ENCODE measurements around the gene SLC22A4. TPM values are rescaled to one million over a fixed set of nuclear protein-coding genes. Genes with fewer than 3 reads are reported as not detected.

Gene SLC22A4
- total RNA-seq, 1 donor from 2014 or later = 1.8 TPM

DNA sequence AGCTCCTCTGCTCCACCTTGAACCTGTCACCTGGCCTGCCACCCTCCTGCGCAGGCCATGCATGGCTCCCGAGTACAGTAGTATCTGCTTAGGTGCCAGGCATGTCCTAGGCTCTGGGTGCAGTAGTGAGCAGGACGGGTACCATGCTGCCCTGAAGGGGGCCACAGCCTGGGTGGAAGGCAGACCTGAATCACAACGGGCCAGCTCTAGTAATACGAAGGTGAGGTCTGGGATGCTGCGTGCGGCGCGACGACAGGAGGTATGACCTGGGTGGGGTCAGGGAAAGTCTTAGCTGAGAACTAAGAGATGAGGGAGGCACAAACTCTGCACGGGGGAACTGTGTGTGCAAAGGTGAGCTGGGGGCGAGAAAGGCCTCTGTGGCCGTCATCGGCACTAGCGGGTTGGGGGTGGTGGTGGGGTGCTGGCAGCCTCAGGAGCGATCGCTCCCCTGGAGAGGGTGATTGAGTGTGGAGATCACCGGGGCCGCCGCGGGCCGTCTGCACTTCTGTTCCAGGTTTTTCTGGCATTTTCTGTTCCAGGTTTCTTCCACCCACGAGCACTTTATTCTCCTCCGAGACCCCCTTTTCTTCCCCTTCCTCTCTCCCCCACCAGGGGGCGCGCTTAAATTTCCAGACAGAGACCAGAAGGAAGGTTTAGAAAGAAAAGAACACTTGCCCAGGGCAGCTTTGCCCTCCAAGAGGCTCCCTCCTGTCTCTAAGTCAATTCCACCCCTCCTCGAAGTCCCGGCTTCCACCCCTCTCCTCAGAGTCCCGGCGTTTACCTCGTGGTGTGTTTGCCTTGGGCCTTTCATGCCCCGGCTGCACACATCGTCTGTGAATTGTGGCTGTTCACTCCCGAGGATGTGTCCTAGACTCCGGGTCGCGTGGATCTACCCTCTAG is 21.6 kb upstream of the SLC22A4 start:
- DNase-seq (ENCODE audit: low read depth) = no peak
- H3K4me3 ChIP-seq (ENCODE audit: low read depth, low read length) = no peak overlapping the region
- H3K36me3 ChIP-seq (ENCODE audit: control insufficient read depth, insufficient read depth, low read length) = peaks cover 2% of the 10 kb centered on the region
- H3K27me3 ChIP-seq (ENCODE audit: control insufficient read depth, insufficient read depth, low read length) = no peaks in the 10 kb centered on the region
- TF ChIP-seq, protein P1, sequence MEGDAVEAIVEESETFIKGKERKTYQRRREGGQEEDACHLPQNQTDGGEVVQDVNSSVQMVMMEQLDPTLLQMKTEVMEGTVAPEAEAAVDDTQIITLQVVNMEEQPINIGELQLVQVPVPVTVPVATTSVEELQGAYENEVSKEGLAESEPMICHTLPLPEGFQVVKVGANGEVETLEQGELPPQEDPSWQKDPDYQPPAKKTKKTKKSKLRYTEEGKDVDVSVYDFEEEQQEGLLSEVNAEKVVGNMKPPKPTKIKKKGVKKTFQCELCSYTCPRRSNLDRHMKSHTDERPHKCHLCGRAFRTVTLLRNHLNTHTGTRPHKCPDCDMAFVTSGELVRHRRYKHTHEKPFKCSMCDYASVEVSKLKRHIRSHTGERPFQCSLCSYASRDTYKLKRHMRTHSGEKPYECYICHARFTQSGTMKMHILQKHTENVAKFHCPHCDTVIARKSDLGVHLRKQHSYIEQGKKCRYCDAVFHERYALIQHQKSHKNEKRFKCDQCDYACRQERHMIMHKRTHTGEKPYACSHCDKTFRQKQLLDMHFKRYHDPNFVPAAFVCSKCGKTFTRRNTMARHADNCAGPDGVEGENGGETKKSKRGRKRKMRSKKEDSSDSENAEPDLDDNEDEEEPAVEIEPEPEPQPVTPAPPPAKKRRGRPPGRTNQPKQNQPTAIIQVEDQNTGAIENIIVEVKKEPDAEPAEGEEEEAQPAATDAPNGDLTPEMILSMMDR (IDR thresholded peaks at IDR 0.05; ENCODE audit: insufficient read depth, low read length, poor library complexity, severe bottlenecking) = peak; percentile 83

DNA sequence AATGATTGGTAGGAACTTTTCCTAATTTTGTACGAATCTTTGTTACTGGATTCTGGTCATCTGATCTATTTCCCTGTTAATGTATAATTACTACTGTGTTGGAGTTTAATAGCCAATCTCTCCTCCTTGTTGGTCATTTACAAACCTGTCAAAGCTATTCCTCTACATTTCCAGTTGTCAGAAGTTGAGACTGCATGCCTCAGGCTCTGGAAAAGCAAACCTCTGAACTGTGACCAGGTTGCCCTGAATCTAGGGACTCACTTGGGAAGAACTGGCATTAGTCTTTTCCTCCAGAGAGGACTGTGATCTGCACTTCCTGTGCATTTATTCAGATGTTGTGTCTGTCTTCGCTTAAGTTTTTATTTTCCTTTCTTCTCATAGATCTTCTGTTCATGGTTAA is 20.6 kb upstream of the SLC22A4 start:
- no peak for DNase-seq (ENCODE audit: low read depth)
- Histone ChIP-seq H3K4me3 (ENCODE audit: low read depth, low read length) (no peak overlapping the region), H3K36me3 (ENCODE audit: control insufficient read depth, insufficient read depth, low read length) (no peaks in the 10 kb centered on the region), H3K27me3 (ENCODE audit: control insufficient read depth, insufficient read depth, low read length) (no peaks in the 10 kb centered on the region)
- TF ChIP-seq, protein P1 (IDR thresholded peaks at IDR 0.05; ENCODE audit: insufficient read depth, low read length, poor library complexity, severe bottlenecking) = no peak

DNA sequence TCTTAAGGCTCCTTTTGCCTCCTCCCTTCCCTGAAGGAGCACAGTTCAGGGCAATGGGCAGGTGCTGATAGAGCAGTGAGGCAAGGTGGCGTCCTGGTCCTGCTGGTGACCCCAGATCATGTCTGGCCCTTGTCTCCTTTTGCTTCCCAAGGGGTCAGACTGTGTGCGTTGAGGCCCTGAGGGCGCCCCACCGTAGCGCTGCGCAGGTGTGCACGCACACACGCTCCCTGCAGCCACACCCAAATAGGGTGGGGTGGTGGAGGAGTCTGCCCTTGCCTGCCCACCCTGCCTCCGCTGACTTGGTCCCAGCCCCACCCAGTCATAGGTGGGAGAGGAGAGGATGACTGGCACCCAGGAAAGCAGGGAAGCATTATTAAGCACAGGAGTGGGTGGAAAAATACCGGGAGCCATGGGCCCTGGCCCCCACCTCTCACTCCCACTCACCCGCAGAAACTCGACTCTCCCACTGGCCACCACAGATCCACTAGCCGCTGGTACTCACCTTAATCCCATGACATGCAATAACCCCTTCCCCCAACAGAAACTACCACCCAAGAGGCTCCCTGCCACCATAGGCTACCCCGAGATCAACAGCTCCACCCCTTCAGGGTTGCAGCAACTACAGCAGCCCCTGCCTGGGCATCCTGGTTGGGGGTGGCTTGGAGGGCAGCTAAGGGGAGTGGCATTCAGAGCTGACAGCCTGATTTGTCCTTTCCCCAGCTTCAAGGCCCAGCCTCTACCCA is 20.0 kb upstream of the SLC22A4 start:
- Histone ChIP-seq H3K4me3 (ENCODE audit: low read depth, low read length) (no peak overlapping the region), H3K36me3 (ENCODE audit: control insufficient read depth, insufficient read depth, low read length) (no peaks in the 10 kb centered on the region), H3K27me3 (ENCODE audit: control insufficient read depth, insufficient read depth, low read length) (no peaks in the 10 kb centered on the region)
- no peak for DNase-seq (ENCODE audit: low read depth)
- TF ChIP-seq, protein P1 (IDR thresholded peaks at IDR 0.05; ENCODE audit: insufficient read depth, low read length, poor library complexity, severe bottlenecking) = no peak

DNA sequence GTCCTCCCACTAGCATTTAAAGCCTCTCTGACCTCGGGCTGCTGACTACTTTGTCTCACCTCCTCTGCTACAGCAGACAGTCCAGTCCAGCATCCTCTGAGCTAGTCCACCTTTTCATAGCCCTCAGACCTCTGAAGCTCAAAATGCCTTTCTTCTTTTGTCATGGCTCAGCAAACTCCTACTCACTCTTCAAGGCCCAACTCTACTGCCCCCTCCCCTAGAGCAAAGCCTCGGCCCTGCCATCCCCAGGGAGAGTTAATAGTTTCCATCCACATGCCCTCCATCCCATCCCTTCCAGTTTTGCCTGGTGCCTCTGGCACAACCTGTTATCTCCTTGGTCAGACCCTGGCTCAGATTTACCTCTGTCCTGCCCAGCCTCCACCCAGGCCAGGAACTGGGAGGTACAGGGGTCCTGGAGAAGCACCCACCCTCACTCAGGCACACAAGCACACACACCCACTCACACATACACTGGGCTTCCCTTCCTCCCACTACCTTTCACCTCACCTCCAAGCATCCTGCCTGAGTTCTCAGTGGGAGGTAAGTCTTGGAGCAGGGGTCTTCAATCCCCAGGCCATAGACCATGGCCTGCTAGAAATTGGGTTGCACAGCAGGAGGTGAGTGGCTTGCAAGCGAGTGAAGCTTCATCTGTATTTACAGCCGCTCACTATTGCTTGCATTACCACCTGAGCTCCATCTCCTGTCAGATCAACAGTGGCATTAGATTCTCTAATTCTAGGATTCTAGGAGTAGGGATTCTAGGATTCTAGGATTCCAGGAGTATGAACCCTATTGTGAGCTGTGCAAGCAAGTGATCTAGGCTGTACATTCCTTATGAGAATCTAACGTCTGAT is 18.6 kb upstream of the SLC22A4 start:
- H3K36me3 ChIP-seq (ENCODE audit: control insufficient read depth, insufficient read depth, low read length) = no peaks in the 10 kb centered on the region
- H3K27me3 ChIP-seq (ENCODE audit: control insufficient read depth, insufficient read depth, low read length) = no peaks in the 10 kb centered on the region
- TF ChIP-seq, protein P1 (IDR thresholded peaks at IDR 0.05; ENCODE audit: insufficient read depth, low read length, poor library complexity, severe bottlenecking) = no peak
- H3K4me3 ChIP-seq (ENCODE audit: low read depth, low read length) = no peak overlapping the region
- no peak for DNase-seq (ENCODE audit: low read depth)

DNA sequence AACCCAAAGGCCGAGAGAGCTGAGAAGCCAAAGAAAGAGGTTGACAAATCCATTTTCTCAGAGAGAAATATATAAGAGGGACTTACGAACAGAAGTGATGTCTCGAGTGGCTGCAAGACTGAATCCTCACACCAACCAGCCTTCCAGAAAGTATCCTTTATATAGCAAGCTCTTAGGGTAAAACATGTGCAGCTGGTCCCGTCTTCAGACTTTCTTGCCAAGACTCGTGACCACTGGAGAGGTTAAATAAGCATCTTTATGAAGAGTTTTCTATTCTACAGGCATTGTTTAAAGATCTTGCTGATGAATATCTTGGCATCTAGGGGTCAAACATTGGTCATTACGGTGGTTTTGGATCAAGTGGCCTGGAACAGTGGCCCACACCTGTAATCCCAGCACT is 16.9 kb upstream of the SLC22A4 start:
- Histone ChIP-seq H3K36me3 (ENCODE audit: control insufficient read depth, insufficient read depth, low read length) (no peaks in the 10 kb centered on the region), H3K27me3 (ENCODE audit: control insufficient read depth, insufficient read depth, low read length) (no peaks in the 10 kb centered on the region), H3K4me3 (ENCODE audit: low read depth, low read length) (no peak overlapping the region)
- TF ChIP-seq, protein P1 (IDR thresholded peaks at IDR 0.05; ENCODE audit: insufficient read depth, low read length, poor library complexity, severe bottlenecking) = no peak
- DNase-seq (ENCODE audit: low read depth) = no peak
